DMS114 treated with DMSO at 0.1 percent for 48 hours (cell line): ENCODE data around the gene MLST8.
A peak's percentile ranks its signal among the peaks of the same experiment; 100 is the strongest.

ENCODE experiments used
- DNase-seq: peaks from one replicate; lab custom pipeline; 2025; ENCODE audit not compliant: unreplicated experiment; lab: John Stamatoyannopoulos, UW

Gene MLST8

DNA sequence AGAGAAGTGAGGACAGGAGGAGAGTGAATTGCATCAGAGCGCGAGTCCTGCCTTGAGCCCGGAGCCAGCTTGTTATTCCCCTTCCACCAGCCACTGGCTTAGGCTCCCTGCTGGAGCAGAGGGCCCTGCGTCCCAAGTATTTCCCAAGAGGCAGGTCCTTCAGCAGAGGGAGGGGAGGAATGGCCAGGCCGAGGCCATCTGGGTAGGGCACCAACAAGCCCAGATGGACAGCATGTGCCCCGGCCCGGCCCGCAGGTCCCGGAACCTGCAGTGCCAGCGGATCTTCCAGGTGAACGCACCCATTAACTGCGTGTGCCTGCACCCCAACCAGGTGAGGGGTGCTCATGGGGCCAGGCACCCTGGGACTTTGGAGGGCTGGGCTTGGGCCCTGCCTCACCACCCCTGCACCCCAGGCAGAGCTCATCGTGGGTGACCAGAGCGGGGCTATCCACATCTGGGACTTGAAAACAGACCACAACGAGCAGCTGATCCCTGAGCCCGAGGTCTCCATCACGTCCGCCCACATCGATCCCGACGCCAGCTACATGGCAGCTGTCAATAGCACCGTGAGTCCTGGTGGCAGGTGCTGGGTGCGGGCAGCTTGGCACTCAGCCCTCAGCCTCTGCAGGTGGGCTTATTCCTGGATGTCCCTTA is 1.7 kb downstream of the MLST8 start:
- no peak for DNase-seq

DNA sequence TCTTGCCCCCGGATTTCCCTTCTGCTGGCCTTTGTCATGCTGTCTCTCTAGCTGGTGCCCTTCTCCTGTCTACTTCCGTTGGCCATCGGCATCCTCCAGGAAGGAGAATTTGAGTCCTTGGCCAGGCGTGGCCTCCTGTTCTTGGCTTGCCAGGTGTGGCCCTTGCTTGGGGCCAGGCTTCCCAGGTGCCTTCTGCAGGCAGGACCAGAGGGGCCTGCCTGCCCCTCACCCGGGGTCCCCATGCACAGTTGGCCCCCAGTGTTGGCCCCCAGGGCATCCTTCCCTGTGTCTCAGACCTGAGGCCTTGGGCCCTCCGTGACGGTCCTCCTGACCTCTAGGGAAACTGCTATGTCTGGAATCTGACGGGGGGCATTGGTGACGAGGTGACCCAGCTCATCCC is 2.6 kb downstream of the MLST8 start:
- no peak for DNase-seq

DNA sequence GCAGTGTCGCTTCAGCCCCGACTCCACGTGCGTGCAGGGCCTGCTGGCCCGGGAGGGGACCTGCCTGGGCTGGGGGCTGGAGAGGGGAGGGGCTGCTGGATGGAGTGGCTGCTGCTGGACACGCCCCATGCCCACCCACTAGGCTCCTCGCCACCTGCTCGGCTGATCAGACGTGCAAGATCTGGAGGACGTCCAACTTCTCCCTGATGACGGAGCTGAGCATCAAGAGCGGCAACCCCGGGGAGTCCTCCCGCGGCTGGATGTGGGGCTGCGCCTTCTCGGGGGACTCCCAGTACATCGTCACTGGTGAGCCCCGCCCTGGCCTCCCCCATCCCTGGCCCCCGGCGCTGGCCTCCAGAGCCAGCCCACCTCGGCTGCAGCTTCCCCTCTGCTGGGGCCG is 3.1 kb downstream of the MLST8 start:
- no peak for DNase-seq

DNA sequence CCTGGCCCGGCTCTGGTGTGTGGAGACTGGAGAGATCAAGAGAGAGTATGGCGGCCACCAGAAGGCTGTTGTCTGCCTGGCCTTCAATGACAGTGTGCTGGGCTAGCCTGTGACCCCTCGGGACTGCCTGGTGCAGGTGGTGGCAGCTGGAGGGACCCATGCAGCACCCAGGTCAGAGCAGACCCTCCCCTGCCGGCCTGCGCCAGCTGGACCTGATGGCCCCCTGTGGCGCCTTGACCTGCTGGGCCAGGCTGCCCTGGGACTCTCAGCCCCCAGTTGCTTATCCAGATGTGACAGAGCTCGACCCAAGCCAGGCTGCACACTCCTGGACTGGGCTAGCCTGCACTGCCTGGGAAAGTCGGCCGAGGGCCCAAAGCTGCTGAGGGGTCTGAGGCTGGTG is 3.5 kb downstream of the MLST8 start:
- no peak for DNase-seq

DNA sequence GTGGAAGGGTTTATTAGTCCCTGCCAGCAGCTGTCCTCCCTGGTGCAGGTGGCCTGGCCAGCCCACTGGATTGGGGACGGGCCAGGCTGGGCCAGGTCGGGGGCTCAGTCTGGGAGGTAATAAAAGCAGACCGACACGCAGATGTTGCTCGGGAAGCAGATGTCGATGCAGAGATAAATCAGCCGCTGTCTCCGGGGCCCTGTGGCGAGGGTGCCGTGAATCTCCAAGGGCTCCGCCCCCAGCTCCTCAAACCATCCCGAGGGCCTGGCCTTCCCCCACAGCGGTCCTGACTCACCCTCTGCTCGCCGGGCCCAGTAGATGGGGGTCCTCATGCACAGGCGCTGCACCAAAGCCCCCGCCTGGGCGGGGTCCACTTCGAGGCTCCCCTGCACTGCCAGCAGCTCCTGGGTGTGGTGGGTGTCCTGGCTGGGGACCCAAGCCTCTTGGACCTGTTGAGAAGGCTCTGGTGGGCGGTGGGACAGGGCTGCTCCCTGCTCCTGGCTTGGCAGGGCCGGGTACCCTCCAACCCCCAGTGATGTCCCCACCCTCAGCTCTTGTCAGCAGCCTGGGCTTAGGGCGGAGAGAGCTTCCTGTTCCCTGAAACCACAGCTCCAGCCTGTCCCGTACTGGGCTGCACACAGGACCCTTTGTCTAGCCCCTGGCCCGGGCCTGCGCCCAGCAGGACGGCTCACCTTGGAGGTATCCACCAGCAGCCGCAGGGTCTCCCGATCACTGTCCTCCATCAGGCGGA is 4.2 kb downstream of the MLST8 start:
- no peak for DNase-seq

DNA sequence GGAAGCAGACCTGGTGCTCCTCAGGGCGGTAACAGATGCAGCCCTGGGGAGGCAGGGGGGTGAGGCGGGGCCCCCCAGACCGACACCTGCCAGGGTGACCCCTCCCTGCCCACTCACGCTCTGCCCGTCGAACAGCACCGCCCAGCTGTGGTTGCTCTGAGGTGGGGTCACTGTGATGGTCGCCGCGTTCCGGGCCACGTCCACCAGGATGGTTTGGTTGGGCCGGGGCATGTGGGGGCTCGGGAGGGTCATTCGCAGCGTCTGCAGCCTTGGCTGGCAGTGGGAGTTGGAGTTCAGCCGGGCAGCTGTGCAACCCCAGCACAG is 4.7 kb downstream of the MLST8 start:
- no peak for DNase-seq

DNA sequence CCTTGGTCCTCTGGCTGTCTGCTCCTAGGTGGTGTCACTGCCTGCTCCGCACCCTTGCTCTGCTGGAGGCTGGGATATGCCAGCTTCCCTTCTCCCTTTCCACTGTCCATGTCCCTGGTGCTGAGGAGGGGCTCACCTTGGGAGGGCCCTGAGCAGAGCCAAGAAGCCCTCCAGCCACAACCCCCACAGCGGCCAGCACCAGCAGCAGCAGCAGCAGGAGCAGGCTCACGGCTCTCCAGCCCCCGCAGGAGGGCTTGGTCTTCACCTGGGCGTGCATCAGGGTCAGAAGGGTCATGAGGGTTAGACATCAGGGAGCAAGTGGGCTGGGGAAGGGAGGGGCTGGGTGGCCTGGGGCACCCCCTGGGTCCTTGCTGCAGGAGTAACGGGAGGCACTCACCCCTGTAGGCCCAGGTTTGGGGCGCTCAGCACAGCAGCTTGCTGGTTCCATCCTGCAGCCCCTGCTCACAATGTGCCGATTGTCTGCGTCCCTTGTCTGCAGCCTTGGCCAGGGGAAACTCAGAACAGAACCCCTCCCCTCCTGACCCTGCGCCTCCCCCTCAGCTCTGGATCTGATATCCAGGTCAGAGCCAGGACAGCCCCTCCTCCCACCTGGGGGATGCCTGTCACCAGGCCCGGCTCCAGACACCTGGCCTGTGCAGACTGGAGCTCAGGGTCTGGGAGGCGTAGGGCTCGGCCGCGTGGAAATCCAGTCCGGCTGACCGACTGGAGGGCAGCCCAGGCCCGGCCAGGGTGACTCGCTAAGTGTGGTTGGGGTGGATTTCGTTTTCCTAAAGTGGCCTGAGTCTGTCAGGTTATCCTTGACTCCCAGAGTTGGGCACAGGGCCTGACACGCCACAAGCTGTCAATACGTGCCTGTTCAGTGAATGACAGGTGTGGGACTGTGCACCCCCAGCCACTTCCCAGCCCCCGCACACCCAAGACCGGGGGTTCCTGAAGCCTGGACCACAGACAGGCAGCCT is 5.4 kb downstream of the MLST8 start, which contains the start of gene BRICD5:
Gene BRICD5 (minus strand): TSS at position 478 of the 980 bp plus-strand sequence. CDS start 30 bp downstream, at position 448.
- DNase-seq, result no peak

DNA sequence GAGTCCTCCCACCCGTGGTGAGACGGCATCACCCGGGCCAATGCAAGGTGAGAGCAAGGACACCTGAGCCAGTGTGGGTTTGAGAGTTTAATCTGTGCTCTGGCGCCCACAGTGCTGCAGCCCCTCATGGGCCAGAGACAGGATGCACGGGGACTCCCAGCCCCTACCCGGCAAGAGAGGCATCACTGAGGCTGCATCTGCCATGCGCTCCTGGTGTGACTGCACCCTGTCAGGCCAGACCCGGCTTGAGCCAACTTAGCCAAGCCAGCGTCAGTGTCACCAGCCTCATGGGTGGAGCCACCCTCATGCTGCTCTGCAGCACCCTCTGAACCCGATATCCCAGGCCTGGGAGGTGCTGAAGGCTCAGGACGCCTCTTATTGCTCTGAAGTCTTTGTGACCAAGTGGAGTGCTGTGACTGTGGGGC is 6.7 kb downstream of the MLST8 start:
- no peak for DNase-seq

DNA sequence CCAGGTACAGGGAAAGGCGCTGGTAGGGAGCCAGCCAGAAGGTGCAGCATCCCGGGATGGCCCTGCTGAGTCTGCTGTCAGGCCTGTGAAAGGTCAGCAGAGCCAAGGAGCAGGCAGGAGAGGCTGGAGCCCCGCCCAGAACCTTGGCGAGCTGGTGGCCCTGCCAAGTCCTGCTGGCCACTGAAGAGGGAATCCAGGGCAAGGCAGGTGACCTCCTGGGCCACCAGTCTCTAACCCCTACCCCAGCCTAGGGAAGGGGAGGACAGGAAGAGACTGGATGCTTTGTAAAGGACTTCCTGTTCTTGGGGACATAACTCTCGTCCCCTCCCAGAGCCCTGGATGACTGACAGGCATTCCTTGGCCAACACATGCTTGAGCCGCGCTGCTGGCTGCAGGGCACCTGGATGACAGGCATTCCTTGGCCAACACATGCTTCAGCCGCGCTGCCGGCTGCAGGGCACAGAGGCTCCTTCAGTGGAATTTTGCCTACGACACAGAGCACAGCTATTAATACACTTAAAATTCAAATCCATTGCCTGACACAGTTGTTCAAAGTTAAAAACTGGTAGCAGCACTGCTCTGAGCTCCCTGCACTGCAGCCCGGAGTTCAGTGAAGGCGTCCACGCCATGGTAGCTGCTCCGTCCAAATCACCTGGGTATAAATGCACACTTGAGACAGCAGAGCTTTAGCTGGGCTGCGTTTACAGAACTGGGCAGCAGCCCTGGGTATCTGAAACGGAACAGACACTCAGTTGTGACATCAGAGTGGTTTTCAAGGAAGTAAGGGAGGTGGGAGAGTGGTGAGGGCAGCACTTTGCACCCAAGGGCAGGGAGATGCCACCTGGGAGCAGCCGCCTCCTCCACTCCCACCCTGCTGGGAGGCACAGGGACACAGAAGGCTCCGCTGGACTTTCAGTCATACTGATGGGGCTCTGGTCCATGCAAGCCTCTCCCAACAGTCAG is 7.4 kb downstream of the MLST8 start:
- no peak for DNase-seq

DNA sequence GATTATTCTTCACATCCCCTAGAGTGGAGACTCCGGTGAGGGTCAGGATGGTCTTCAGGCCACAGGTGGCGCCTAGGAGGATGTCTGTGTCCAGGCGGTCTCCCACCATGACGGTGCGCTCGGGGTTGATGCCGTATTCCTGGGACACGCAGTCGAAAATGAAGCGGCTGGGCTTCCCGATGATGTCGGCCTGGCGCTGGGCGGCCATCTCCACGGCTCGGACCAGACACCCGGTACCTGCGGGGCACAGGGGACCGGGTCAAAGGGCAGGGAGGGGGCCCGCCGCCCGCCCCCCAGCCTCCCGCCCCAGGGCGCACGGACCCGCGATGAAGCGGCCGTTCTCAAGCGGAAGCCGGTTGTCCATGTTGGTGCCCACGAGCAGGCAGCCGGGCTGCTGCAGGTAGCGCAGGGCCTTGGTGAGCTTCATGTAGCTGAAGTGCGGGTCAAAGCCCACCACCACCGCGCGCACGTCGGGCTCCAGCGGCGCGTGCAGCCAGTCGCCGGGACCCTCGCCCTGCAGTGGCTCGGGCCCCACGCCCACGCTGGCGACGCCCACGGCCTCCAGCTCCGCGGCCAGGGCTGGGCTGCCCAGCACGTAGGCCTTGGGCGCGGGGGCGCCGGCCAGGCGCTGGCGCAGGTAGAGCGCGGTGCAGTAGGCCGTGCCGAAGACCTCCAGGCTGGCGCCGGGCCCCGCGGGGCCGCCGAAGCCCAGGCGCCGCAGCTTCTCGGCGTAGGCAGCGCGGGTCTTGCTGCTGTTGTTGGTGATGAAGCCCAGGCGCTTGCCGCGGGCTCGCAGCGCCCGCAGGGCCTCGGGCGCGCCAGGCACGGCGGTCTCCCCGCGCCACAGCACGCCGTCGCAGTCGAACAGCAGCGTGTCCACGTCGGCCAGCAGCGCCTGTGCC is 8.8 kb downstream of the MLST8 start:
- no peak for DNase-seq

DNA sequence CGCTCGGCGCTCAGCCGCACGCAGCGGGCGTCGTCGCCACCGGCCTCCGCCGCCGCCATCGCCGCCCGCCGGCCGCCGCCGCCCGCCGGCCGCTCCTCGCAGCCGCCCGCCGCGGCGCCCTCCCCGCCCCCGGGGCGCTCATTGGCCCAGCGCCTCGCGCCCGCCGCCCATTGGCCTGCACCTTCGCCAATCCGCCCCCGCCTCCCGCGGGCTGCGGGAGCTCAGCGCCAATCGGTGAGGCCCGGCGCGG is 9.4 kb downstream of the MLST8 start, which contains the start of gene PGP:
Gene PGP (minus strand): TSS at position 122 of the 250 bp plus-strand sequence. CDS start 63 bp downstream, at position 59.
- DNase-seq, result no peak

DNA sequence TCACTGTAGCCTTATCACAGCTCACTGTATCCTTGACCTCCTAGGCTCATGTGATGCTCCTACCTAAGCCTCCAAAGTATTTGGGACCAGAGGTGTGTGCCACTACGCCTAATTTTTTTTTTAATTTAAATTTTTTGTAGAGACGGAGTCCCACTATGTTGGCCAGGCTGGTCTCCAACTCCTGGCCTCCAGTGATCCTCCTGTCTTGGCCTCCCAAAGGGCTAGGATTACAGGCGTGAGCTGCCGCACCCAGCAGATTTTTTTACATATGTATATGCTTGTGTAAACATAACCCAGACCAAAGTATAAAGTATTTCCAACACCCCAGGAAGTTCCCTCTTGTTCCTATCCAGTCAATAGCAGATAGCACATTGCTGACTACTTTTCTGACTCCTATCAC is 11.1 kb downstream of the MLST8 start:
- DNase-seq, result no peak

DNA sequence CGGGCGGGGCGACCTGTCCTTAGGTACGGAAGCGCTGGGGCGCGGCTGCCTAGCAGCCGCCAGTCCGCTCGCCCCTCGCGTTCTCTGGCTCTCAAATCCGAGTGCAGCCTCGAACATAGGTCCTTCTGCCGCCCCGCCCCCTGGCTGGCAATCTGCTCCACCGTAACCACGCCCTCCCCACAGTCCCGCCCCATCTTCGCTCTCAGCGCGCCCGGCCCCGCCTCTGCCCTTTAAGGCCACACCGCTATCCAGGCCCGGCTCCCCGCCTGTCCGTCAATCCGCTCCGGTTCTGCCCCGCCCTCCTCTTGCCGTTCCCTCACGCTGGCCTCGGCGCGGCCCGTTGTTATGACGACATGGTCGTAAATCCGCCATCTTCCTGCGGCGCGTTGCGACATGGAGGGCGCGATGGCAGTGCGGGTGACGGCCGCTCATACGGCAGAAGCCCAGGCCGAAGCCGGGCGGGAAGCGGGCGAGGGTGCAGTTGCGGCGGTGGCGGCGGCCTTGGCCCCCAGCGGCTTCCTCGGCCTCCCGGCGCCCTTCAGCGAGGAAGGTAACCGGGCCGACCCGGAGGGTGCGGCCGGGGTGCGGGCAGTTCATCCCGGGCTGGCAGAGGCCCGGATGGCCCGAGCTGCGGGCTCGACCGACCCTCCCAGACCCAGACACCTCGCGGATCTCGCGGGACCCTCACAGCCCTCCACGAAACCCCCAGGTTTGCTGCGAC is 18.1 kb downstream of the MLST8 start, which contains the start of gene E4F1:
Gene E4F1 (plus strand): TSS at position 371 of the 721 bp plus-strand sequence. CDS start 23 bp downstream, at position 394.
- peak; percentile 95 for DNase-seq

DNA sequence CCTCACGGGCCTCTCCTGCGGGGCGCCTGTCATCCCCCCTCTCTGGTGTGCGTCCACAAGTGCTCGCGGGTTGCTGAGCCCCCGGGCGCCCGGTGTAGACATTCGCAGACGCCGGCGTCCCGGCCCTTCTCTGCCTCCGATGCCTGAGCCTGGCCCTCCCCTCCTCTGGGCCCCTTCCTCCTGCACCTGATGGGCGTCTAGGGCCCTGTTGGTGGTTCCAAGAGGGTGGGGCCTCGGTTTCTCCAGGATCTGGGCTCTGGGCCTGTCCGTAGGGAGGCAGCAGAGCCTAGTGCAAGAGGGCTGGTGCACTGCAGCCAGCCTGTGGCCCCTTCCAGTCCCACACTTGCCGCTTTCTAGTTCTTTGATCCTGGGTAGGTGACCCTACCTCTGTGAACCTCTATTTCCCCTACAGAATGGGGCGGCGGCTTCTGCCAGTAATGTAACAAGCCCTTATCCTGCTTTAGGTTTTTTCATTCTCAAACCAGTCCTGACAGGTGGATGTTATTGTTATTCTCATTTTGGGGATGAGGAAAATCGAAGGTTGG is 18.8 kb downstream of the MLST8 start:
- DNase-seq, result no peak

DNA sequence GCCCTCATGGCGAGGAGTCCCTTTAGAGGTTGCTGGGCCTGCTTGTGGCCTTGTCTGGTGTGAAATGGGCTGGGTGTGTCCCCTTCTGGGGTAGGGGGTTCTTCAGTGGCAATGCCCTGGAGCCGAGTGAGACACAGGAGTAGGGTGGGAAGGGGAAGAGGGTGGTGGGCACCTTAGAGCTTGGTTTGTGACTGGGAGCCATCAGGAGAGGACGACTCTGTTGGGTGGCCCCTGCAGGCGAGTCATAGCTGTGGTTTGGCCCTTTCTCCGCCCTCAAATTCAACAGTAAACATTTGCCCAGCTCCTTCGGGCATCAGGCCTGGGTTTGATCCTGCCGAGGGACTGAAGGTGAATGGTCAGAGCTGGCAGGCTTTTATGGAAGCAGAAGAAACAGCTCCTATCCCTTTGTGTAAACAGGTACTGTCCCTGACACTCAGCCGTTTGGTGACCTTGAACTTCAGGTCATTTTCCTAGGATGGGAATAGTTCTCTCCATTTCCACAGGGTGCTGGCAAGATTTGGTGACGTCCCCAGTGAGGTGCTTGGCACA is 21.1 kb downstream of the MLST8 start:
- DNase-seq, result no peak

DNA sequence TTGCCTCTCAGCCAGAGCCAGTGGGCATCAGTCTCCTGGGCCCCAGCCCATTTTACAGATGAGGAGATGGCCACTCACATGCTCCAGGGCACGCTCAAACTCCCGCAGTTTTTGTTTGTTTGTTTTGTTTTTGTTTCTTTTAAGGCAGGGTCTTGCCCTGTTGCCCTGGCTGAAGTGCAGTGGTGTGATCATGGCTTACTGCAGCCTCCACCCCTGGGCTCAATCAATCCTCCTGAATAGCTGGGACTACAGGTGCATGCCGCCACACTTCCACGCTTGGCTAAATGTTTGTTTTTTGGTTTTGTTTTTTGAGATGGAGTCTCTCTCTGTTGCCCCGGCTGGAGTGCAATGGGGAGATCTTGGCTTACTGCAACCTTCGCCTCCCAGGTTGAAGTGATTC is 21.7 kb downstream of the MLST8 start:
- DNase-seq, result no peak

DNA sequence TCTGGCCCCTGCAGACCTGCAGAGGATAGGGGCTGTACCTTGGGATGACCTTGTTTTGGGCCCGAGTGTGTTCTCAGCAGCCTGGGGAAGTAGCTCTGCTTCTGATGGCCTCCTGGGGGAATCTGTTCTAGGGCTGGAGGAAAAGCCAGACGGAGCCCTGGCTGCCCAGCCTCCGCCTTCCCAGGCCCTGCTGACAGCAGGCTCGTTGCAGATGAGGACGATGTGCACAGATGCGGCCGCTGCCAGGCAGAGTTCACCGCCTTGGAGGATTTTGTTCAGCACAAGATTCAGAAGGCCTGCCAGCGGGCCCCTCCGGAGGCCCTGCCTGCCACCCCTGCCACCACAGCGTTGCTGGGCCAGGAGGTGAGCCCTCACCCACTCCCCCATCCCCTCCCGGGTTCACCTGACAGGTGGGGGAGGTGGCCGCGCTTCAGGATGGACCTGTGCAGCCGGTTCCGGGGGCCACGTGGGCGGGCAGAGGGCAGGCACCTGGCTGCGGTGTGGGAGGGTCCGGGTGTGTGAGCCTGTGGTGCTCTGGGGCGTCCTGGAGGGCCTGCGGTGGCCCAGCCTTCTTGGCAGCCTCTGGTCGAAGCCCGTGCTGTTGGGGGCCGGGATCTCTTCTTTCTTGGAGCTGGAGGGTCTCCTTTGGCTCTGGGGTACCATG is 23.0 kb downstream of the MLST8 start:
- DNase-seq, result no peak

DNA sequence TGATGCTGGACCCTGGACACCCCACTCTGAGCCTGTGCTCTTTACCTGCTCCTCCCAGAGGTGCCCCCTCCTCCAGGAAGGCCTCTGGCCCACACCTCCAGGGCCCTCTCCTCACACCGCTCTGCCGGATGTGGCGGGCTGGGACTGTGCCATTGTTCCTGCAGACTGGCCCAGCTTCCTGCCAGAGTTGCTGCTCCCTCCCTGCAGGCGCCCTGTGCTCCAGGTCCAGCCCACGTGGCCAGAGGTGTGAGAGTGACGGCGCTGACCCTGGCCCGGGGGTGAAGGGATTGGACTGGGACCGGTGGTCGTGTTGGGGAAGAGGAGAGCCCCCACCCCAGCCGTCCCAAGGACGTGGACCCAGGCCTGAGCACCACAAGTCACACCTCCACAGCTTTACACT is 23.8 kb downstream of the MLST8 start:
- no peak for DNase-seq
